H4 (cell line): ENCODE measurements around the gene RNF150. TPM values are rescaled to one million over a fixed set of nuclear protein-coding genes. Genes with fewer than 3 reads are reported as not detected.
"Not testable (repeated sequence)": the region's sequence is repeated elsewhere in the genome, so short reads cannot be mapped to it uniquely, and the experiment has no call there.

Source experiments
- DNase-seq: peaks from one replicate; pipeline ENCODE4 v3.0.0-alpha.2; 2015; ENCODE audit warnings: low spot score
- total RNA-seq: library from RNA; depleted of rRNA; stranded (reverse); fragments of >200 nt; shearing (Covaris generic); gene quantifications from 2 replicates; pipeline ENCODE4 v1.2.3, GENCODE V29; 2014

Gene RNF150
- total RNA-seq, 1 experiment from 2014 or later = 3.1 TPM

DNA sequence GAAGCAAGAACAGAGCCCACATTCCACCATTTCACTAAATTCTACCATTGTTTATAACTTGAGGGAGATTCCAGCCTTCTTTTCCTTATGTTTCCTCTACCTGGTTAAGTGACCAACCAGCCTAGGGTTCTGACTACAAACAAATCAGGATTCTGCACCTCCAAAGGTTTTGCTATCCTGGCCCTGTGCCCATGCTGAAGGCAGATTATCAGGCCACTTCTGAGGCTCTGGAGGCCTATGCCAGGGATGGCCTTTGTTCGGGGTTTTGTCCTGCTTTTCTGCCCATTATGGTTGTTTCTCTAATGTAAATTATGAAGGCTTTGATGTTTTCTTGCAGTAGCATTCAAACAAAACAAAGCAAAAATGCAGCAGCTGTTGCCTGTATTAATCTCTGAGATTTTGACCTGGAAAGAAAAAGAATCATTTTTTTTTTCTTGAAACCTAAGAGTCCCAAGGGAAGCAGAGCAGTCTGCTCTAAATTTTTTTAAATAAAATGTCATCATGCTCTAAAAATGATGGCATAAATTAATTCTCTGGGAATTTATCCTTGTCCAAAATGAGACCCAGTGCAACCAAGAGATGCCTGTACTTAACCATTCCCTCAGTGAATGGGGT is 55.6 kb downstream of the RNF150 start:
- DNase-seq = no peak

DNA sequence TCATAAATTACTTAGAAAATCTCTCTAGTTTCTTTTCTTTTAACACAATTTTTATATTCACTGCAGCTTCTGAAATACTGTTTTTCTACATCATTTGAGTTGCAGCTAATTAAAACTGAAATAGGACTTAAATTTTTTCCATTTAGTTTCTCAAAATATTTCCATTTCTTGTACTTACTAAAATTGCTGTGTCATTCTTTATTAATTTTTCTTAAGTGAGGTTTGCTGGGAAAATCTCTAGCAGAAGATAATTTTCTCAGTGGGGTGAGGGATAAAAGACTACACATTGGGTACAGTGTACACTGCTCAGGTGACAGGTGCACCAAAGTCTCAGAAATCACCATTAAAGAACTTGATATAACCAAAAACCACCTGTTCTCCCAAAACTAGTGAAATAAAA is 57.7 kb downstream of the RNF150 start:
- DNase-seq = no peak

DNA sequence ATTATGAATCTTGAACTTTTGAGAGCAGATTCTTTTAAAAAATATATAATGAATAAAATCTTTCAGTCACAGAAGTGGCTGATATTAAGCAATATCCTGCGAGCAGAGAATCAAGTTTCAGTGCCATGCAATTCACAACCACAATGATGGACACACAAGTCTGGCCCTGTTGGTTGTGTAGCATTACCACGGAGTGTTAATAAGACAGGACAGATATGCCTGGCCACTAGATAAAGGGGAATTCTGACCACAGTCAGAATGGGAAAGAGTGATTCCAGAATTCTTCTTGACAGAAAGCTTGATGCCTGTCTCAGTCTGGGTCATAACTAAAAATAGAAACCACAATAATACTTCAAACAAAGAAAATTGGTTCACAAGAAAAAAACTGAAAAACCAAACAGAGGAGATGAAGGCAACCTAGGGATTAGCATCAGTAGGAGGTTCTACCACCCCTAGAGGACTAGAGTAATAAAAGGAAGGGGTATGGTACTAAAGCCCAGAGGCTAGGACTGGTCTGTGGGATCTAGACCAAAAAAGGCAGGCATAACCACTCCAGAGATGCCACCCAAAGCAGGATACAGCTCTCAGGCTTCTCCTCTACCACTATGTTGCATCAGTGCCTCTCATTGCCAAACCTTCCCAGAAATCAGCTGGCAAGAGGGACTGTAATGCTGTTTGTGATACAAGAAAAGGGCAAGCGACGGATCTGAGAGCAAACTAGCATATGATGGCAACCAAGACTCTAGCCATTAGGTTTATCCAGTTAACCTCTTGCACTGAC is 59.0 kb downstream of the RNF150 start:
- DNase-seq = no peak

DNA sequence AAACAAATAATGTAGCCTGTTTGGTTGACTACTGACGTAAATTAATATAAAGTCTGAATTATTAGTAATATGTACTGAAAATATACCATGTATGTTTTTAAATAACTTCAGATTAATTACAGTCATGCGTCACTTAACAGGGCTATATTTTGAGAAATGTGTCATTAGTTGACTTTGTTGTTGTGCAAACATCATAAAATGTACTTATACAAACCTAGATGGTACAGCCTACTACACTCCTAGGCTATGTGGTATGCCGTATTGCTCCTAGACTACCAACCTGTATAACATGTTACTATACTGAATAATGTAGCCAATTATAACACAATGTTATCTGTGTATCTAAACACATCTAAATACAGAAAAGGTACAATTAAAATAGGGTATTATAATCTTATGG is 66.6 kb downstream of the RNF150 start:
- DNase-seq = no peak

DNA sequence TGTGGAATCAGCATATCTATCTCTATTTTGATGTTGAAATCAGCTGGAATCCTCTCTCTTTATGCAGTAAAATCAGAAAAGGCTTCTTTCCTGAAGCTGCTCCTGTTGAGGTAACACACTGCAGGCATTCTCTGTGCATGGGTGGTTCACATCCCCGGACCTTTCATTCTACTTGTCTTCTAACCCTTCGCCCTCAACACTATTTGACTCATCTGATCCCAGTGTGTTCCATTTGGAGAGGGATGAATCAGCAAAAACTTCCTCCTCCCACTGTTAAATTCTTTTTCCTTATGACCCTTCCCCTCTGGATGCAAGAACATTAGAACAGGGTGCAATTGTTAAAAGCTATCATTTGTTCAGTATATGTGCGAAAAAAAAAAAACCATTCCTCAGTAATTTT is 67.4 kb downstream of the RNF150 start:
- DNase-seq = no peak

DNA sequence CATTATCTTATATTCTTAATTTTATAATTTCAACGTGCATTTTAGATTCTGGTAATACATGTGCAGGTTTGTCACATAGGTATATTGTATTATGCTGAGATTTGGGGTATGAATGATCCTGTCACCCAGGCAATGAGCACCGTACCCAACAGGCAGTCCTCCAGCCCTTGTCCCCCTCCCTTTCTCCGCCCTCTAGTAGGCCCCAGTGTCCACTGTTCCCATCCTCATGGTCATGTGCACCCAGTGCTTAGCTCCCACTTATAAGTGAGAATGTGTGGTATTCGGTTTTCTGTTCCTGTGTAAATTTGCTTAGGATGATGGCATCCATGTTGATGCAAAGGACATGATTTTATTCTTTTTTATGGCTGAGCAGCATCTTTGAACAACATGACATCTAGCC is 70.6 kb downstream of the RNF150 start:
- DNase-seq = no peak

DNA sequence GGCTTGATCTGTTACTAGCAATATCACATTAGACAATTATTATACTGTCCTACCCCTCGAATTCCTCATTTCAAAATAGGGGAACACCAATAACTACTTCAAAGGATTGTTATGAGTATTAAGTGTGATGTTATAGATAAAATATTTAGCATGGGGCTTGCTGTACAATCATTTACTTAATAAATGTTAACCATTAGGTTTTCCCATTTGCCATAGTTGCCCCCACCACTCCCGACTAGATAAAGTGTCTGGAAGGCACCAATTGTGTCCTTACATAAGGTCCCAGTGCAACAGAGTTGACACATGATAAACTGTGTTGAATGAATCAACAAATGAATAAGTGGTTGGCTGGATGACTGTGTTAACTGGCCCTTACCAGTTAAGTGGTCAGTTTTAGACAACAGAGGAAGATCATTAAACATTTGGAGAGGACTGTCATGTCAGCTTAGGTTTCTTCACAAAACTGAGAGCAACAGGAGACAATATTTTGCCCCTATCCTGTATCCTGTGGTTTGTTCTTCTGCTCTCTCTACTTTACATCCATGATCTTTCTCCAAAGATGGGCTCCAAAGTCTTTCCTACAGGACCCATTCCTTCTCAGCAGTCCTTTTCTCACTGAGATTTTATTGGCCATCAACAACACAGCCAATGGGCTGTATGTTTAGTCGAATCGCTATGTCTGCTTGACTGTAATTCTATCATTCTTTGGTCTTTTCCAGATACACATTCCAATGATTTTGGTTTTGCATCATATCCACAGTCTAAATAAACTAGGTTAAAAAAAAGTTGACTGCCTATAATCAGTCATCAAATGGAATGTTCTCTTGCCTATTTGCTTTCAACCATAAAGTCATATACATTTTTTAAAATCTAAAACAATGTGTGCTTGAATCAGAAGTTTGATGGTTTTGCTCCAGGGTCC is 74.4 kb downstream of the RNF150 start:
- DNase-seq = no peak

DNA sequence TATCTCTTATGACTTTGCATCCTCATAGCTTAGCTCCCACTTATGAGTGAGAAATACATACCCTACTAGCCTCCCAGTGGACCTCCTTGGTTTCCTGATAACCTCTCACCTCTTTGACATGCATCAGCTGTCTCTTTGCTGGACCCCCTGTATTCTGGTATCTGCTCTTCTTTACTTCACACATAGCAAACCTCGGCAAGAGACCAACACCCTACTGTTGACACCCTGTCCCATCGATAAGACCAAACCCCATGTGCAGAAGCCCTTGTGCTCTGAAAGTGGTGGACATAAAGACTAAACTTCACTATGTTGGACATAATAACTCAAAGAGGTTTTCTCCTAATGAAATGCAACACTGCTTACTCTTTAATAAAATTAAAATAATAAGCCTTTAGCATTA is 75.7 kb downstream of the RNF150 start:
- no peak for DNase-seq

DNA sequence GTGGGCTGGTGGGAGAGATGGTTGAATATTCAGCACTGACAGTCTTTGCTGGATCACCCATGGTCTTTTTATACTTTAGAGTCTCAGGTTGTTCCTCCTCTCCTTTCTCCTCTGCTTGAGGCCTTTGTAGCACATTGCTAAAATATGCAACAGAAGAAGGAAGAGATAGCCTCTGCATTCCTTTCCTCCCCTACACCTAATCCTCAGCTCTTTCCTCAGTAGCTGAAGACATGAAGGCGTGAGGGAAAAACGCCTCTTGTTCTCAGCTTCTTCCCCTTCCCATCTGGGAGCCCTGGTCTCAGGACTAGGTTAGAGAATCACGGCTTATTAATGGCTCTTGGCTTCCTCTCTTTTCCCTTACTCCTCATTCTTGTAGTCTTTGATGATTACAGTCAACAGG is 76.8 kb downstream of the RNF150 start:
- DNase-seq = no peak

DNA sequence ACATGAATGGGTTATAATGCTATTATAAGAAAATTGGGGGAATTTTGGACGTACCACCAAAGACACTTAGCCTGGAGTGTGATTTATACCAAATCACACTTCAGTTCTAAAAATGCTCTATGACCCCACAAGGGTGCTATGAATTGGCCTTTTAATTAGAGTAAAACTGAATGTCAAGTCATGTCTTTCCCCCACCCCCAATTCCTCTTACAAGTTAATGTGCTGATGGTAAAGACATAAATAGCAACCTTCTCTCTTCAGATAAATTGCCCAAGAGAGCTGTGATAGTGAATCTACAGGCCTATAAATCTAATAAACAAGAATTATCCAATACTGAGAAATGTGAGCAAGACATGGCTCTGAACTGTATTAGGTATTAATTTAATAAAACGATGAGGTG is 78.8 kb downstream of the RNF150 start:
- no peak for DNase-seq

DNA sequence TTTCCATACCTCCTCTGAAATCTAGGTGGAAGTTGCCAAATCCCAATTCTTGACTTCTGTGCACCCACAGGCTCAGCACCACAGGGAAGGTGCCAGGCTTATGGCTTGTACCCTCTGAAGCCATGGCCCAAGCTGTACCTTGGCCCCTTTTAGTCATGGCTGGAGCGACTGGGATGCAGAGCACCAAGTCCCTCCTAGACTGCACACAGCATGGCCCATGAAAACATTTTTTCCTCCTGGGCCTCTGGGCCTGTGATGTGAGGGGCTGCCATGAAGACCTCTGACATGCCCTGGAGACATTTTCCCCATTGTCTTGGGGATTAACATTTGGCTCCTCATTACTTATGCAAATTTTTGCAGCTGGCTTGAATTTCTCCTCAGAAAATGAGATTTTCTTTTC is 82.3 kb downstream of the RNF150 start:
- DNase-seq = not testable (repeated sequence)

DNA sequence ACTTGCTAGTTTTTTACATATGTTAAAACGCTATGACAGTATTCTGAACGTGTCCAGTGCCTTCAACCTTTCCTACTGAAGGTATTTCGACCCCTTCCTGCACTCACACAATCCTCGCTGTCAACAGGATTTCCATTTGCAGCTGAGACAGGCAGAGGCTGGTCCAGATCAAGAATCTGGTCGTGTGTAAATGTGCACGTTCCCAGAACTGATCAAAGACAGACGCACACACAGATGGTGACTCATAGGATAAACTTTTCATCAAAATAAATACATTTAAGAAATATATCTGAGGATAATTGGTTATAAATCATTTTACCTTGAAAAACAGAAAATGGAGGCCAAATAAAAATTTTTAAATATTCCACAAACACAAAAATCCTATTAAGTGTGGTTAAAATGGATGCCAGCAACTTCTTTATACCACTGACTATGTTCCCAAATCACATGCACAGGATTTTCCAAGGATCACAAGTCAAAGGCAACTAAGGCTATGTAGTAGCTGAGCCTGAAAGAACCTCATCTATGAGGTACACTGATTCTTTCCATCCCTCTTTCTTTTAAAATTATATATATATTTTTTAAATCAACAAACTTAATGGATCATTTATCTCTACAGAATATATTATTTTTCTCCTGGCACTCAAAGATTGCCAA is 85.9 kb downstream of the RNF150 start:
- DNase-seq = no peak

DNA sequence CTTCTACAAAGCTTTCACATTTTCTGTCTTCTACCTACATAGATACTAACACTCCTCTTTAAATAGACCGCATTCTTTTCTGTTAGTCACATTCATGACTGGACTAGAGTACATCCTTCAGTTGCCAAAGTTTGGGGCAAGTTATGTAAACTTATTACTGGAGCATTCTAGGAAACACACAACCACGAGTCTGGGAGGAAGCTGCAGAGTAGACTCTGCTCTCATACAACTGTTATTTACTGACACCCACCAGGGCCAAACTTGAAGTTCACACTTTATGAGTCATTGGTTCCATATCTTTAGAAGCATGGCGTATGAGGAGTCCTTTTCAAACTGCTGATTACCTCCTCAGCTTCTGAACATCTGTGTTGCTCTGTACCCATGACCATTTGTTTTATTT is 87.0 kb downstream of the RNF150 start:
- DNase-seq = peak; percentile 72

DNA sequence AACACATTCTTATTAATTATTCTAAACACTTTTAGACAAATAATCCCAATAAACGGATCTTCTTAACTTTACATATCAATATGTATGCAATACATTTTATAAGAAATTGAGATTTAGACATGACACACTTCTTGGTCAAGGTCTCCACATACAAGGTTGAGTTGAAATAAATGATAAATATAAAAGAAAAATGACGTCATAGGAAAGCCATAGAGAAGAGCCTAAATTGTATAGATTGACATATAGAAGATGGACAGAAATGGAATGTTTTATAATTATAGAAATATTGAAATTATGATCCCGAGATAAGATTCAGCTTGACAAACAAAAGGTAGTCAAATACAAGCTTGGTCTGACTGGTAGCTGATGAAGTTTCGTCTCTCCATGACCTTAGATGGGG is 87.4 kb downstream of the RNF150 start:
- no peak for DNase-seq

DNA sequence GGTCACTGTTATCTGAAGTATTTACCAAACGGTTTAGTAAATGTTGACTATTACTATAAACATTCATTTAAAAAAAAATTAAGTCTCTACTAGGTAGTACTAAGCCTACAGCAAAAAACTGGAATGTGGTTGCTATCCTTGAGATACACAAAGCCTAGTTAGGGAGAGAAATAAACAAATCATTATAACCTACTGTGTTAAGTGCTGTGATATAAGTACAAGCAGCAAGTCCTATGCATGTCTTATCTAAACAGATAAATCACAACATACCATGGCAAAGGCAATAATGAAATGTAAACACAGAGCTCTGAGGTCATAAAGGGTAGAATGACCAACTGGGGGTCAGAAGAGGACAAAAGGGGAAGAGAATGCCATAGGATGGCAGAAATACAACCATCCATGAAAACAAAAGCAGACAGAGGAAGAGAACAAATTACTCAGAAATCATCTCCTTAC is 92.2 kb downstream of the RNF150 start:
- peak; percentile 74 for DNase-seq

DNA sequence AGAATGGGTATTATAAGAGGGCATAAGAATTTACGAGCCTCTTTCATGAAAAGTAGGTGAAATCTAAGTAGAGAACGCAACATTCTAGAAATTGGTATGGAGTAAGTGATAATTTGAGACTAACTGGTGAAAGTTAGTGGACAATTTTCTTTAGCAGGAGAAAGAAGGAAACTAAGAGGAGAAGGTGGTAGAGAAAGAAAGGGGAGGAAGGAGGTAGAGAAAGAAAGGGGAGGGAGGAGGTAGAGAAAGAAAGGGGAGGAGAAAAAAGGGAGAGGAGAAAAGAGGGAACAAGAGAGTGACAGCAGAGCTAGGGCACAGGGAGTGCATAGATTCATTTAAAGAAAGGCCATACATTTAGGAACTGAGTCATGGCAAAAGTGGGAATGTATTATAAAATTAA is 94.1 kb downstream of the RNF150 start:
- no peak for DNase-seq

DNA sequence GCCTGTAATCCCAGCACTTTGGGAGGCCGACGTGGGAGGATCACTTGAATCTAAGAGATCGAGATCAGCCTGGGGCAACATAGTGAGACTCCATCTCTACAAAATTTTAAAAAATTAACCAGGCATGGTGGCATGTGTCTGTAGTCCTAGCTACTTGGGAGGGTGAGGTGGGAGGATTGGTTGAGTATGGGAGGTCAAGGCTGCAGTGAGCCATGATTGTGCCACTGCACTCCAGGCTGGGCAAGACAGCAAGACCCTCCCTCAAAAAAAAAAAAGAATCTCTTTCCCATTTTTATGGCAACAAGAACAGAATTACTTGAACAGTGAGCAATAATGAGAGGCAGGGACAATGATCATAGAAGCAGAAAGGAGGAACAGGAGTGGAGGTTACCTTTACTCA is 94.8 kb downstream of the RNF150 start:
- no peak for DNase-seq

DNA sequence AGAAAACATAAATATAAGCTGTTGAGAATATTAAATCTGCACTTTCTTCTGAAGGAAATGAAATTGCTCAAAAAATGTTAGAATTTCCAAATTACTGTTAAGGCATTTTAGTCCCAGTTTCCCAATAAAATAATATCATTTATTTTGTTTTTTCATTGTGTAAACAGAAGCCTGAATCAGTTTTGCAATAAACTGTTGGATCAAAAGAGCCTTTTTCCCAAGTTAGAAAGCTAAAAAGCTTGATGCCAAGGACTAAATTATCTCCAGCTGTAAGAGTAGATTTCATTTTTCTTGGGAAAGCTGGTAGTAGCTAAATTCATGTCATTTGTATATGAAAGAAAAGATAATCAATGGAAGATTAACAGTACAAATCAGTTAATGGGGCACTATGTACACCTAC is 95.8 kb downstream of the RNF150 start:
- no peak for DNase-seq

DNA sequence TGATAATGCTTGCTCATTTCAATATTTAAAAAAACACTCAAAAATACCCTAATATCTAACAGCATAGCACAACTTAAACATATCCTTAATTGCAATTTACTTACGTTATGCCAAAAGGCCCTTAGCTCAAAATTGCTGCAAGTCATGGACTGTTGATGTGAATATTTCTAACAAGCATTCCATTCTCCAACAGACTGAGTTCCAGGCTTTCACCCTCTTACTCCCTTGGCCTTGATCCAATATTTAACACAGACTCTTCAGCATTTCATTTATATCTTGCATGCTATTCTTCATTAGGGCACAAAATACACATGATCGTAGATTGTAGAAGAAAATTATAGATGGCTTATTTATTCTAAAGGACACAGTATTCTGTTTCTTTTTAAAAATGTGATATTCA is 96.5 kb downstream of the RNF150 start:
- no peak for DNase-seq

DNA sequence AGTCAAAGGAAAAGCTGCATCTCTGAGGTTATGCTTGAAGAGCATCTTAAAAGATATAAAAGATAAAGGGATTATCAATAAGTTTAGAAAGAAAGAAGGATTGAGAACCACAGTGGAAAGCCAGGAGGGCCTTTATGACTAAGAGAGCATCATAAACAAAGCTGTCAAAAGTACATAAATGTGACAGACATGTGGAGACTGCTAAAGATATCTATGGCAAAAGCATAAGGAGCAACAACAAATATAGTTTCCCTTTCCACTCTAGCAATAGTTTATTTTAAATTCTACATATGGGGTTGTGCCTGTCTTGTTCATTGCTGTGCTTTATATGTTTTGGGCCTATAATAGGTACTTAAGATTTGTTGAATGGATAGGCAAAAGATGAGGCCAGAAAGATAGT is 97.3 kb downstream of the RNF150 start:
- no peak for DNase-seq

DNA sequence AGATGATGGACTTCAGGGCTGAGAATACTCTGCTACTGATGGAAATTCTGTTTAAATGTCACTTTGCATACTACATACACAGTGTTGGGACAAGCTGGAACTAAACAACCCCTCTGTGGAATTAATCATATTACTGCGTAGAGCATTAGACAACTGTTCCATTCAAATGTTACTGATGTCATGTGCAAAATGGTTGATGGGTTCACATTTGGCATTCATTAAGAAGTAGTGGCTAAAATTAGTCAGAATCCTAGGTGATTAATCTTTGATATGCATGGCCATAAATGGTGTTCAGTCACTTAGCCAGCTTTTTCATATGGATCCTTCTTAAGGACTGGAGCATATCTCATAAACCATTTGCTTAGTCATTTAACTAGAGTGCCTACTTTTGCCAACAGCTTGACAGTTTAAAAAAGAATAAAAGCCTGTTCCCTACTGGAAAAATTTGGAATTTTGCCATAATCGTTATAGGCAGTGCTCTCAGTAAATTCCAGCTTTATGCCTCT is 105.2 kb downstream of the RNF150 start:
- DNase-seq = no peak

DNA sequence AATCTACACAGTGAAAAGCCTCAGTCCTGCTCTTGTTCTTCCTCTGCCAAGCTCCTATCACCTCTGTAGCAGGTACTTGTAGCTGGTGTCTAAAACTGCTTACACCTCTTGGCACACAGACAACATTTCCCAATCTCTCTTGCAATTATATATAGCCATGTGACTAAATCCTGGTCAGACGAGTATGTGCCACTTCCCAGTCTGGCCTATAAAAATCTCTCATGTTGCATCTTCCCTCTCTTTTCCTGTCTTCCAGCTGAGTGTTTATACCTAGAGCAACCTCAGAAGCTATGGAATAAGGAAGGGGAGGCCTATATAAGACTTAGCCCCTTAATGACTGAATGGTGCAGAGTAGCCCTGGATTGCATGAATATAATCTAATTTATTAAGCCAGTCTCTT is 105.8 kb downstream of the RNF150 start:
- peak; percentile 8 for DNase-seq
